Endothelial cell (in vitro differentiated cells): ENCODE data around the gene TH. TPM values are rescaled to one million over a fixed set of nuclear protein-coding genes. Genes with fewer than 3 reads are reported as not detected.
"Not testable (repeated sequence)": the region's sequence is repeated elsewhere in the genome, so short reads cannot be mapped to it uniquely, and the experiment has no call there.

Experiments used
- DNase-seq: peaks from one replicate; pipeline ENCODE4 v3.0.0; 2021; ENCODE audit warnings: low spot score
- H3K27ac Mint-ChIP-seq: one replicate; pipeline ENCODE4 v1.8.0; 2021; ENCODE audit warnings: mixed read lengths, inconsistent platforms; ENCODE audit not compliant: unreplicated experiment
- H3K27me3 Mint-ChIP-seq: one replicate; pipeline ENCODE4 v1.8.0; 2021; ENCODE audit warnings: mild to moderate bottlenecking, moderate library complexity, mixed read lengths, inconsistent platforms; ENCODE audit not compliant: unreplicated experiment
- H3K36me3 Mint-ChIP-seq: one replicate; pipeline ENCODE4 v1.8.0; 2021; ENCODE audit warnings: mild to moderate bottlenecking, low read depth, mixed read lengths, inconsistent platforms; ENCODE audit not compliant: unreplicated experiment
- H3K4me1 Mint-ChIP-seq: one replicate; pipeline ENCODE4 v1.8.0; 2021; ENCODE audit warnings: mild to moderate bottlenecking, mixed read lengths, inconsistent platforms; ENCODE audit not compliant: unreplicated experiment
- H3K4me3 Mint-ChIP-seq: one replicate; pipeline ENCODE4 v1.8.0; 2021; ENCODE audit warnings: mild to moderate bottlenecking, mixed read lengths, inconsistent platforms; ENCODE audit not compliant: unreplicated experiment
- H3K9me3 Mint-ChIP-seq: one replicate; pipeline ENCODE4 v1.8.0; 2021; ENCODE audit warnings: mixed read lengths, inconsistent platforms; ENCODE audit not compliant: unreplicated experiment
- CTCF ChIP-seq: fragments of 200-600 bp; sonication (generic); IDR thresholded peaks from one replicate; pipeline ENCODE4 v1.5.0; 2021; ENCODE audit warnings: antibody characterized with exemption; ENCODE audit not compliant: unreplicated experiment
- total RNA-seq: library from RNA; stranded (reverse); fragmentation: NEBNext Ultra II Directional; extraction: Animal tissue kit (Norgen Biotek cat#: 25700); gene quantifications from one replicate; pipeline ENCODE4 v1.2.1, GENCODE V29; 2021; ENCODE audit not compliant: unreplicated experiment

The TH gene
- total RNA-seq, 1 donor from 2014 or later, result not detected

GRCh38 chr11:2195756-2196088 lies 24.1 kb upstream of the TH start:
- no peak overlapping the region for H3K27ac Mint-ChIP-seq

GRCh38 chr11:2194877-2195755 lies 23.5 kb upstream of the TH start:
- Mint-ChIP-seq H3K36me3 (peaks cover 5% of the 10 kb centered on the region), H3K27me3 (peaks cover 10% of the 10 kb centered on the region), H3K4me3 (no peak overlapping the region), H3K4me1 (no peaks in the 10 kb centered on the region), H3K27ac (no peak overlapping the region), H3K9me3 (no peaks in the 10 kb centered on the region)
- TF ChIP-seq CTCF, result peak; percentile 99
- DNase-seq, result peak; percentile 78

More at GRCh38 chr11:2195756-2196088, 24.1 kb upstream of the TH start:
- Mint-ChIP-seq H3K9me3 (no peaks in the 10 kb centered on the region), H3K36me3 (peaks cover 5% of the 10 kb centered on the region), H3K4me3 (no peak overlapping the region), H3K4me1 (peaks cover 2% of the 10 kb centered on the region), H3K27me3 (peaks cover 11% of the 10 kb centered on the region)
- DNase-seq, result no peak
- no peak for TF ChIP-seq CTCF

- not testable (repeated sequence) for H3K4me3 Mint-ChIP-seq, H3K4me1 Mint-ChIP-seq, H3K36me3 Mint-ChIP-seq, H3K27ac Mint-ChIP-seq, DNase-seq, H3K9me3 Mint-ChIP-seq
- peaks cover 12% of the 10 kb centered on the region for H3K27me3 Mint-ChIP-seq
These were observed 22.4 kb upstream of the TH start for GRCh38 chr11:2193888-2194595.

GRCh38 chr11:2193099-2193887 lies 21.7 kb upstream of the TH start:
- no peak for DNase-seq
- H3K27me3 Mint-ChIP-seq, result peaks cover 12% of the 10 kb centered on the region
- no peaks in the 10 kb centered on the region for H3K4me1 Mint-ChIP-seq
- TF ChIP-seq CTCF, result no peak
- H3K9me3 Mint-ChIP-seq, result no peaks in the 10 kb centered on the region
- H3K36me3 Mint-ChIP-seq, result peaks cover 5% of the 10 kb centered on the region
- no peak overlapping the region for H3K27ac Mint-ChIP-seq
- H3K4me3 Mint-ChIP-seq, result no peak overlapping the region

GRCh38 chr11:2192435-2192834 lies 20.8 kb upstream of the TH start:
- H3K4me3 Mint-ChIP-seq, result no peak overlapping the region
- no peak for TF ChIP-seq CTCF
- no peaks in the 10 kb centered on the region for H3K4me1 Mint-ChIP-seq
- H3K36me3 Mint-ChIP-seq, result peaks cover 5% of the 10 kb centered on the region
- no peaks in the 10 kb centered on the region for H3K9me3 Mint-ChIP-seq
- DNase-seq, result no peak
- peaks cover 12% of the 10 kb centered on the region for H3K27me3 Mint-ChIP-seq
- no peak overlapping the region for H3K27ac Mint-ChIP-seq
